Mesenteric fat pad (tissue), 1 donor: ENCODE measurements around the gene EVI2A. TPM values are rescaled to one million over a fixed set of nuclear protein-coding genes. Genes with fewer than 3 reads are reported as not detected.
"Not testable (repeated sequence)": the region's sequence is repeated elsewhere in the genome, so short reads cannot be mapped to it uniquely, and the experiment has no call there.

Experiments used
- DNase-seq: peaks from one replicate; pipeline ENCODE4 v3.0.0-alpha.2; 2020; ENCODE audit warnings: low spot score
- total RNA-seq: library from RNA; stranded (reverse); fragmentation: NEBNext Ultra II Directional; extraction: Animal tissue kit (Norgen Biotek cat#: 25700); gene quantifications from one replicate; pipeline ENCODE4 v1.2.1, GENCODE V29; 2021
- donor health status: DM: yes; HTN: yes; CAD: no.

Gene EVI2A
- total RNA-seq, 1 donor from 2014 or later = 16.4 TPM

DNA sequence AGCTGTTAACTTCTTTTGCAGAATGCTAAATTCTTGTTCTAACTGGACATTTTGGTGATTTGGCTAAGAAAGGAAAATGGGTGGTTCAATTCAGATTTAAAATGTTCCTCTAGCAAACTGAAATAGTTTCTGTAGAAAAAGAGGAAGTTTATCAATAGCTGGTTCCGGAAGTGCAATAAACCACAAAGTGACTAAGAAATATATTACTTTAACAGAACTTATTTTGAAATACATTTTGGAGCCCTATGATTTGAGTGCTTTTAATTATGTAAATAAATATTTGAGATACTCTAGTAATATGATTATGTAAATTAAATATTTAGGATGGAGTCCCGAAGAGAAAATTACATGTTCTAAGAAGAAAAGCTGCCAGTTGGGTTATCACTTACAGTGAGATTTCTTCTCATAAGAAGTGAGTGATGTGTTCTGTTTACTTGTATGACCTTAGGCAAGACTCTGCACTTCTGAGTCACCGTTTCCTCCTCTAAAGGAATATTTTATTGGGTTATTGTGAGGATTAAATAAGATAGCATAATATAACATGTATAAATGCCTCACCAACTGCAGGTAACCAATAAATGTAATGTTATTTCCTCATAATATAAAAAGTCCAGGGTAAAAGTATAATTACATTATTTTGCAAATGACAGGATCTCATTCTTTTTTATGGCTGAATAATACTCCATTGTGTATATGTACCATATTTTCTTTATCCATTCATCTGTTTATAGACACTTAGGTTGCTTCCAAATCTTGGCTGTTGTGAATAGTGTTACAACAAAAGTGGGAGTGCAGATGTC is 7.2 kb downstream of the EVI2A start, which contains the start of gene EVI2B:
Gene EVI2B (minus strand): TSS at position 73 of the 800 bp plus-strand sequence. CDS start 8,445 bp downstream, outside the sequence.
- DNase-seq = no peak

DNA sequence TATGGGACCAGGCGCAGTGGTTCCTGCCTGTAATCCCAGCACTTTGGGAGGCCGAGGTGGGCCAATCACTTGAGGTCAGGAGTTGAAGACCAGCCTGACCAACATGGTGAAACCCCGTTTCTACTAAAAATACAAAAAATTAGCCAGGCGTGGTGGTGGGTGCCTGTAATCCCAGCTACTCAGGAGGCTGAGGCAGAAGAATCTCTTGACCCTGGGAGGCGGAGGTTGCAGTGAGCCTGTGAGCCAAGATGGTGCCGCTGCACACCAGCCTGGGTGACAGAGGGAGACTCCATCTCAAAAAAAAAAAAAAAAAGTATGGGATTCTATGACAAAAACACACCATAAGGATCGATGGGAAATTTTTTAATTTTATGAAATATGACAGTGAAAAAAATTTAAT is 9.2 kb downstream of the EVI2A start:
- not testable (repeated sequence) for DNase-seq

DNA sequence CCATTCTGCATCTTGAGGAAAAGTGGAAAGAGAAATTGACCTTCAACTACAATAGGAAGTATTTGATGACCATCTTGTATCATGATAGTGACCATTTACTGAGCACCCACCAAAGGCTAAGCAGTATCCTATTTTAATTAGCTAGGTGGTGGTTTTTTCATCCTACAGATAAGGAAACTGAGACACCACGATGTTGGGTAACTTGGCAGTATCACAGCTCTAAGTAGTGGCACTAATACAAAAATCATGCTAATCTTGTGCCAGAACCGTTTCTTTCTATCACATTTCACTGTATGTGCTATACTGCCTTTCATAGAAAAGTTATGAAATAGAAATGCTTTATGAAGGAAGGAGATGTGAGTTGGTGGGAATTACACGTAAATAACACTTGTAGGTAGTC is 9.9 kb downstream of the EVI2A start:
- no peak for DNase-seq

DNA sequence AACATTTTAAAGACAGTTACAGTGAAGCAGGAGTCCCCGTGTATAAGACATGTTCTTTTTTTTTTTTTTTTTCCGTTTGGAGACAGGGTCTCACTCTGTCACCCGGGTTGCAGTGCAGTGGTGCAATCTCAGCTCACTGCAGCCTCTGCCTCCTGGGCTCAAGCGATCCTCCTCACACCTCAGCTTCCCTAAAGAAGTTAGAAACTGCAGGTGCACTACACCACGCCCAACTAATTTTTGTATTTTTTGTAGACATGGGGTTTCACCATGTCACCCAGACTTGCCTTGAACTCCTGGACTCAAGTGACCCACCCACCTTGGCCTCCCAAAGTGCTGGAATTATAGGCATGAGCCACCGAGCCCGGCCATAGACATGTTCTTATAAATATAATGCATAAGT is 10.5 kb downstream of the EVI2A start:
- DNase-seq = no peak

DNA sequence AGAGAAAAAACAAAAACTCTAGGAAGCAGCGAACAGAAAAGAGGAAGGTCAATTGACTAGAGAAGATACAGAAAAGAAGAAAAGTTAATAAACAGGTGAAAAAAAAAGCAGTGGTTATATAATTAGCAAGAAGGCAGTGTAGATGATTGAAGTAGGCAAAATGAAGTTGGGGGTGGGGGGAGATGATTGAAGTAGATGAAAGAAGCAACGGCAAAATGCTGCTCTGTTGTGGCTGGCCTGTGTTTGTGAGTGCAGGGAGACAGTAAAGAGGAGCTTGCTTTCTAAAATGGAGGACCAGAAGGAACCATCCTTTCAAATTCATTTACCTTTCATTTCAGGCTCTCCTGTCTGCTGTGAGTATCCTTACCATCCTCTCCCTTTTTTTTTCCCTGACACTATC is 11.2 kb downstream of the EVI2A start:
- no peak for DNase-seq

DNA sequence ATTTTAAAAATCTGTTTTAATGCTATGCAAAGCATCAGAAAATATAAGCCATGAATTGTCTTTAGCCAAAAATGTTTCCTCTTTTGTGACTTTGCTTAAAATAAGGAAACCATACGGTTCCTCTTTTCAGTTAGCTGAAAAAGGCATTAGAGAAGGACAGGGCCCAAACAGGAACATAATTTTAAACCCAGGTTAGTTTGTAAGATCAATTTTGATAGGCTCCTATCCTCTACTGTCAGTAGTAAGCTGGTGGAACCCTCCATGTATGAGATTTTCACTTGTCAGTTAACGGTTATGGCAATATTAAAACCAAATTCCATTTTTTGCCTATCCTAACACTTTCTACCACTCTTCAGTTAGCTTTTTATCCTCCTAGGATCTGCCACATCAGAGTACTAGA is 11.9 kb downstream of the EVI2A start:
- no peak for DNase-seq

DNA sequence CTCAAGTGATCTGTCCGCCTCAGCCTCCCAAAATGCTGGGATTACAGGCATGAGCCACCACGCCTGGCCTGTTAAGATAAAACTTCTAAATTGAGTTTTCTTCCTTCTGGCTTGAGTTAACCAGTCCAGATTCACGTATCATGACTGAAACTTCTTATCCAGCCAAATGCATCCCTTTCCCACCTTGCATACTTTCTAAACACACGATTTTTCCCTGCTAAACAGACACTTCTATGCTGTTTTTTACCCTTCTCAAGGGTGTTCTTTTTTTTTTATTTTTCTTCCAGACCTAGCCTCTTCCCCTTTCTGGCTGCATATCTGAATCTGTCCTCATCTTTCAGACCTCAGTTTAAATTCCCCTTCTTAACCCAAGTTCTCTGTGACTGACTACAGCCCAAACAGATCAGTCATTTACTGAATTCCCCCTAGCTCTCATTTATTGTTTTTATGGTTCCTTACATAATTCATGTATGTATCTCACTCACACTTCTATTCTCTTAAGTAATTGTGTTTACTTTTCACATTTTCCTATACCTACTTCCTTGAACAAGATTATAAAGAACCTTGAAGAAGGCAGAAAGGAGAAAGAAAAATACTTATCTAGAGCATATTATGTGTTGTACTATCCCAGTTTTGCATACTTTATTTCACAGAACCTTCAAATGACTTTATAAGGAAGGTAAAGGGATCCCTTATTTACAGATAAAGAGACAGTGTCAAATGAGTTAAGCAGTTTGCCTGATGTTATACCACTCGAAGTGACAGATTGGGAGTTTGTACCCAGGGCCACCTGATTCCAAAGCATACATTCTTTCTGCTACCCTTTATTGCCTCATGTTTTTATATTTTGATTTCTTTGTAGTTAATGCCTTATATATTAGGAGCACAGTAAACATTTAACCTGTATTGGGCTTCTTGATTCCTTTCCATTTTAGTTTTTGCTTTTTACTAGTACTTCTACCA is 12.8 kb downstream of the EVI2A start:
- no peak for DNase-seq

DNA sequence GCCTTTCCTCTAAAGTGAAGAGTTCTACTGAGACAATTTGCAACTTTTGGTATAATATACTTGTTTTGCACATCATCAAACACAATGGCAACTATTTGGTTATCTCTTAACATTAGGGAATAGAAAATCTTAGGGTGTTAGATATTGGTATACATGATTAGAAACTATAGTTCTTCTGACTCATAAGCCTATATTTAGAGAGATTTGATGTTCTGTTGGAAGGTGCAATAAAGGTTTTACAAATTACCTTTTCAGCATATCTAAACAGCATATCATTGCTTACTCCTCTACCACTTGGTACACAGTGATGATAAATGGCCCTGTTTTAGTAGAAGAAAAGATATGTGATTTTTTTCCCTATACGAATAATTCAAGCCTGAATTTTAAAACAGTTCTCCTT is 13.8 kb downstream of the EVI2A start:
- DNase-seq = no peak

DNA sequence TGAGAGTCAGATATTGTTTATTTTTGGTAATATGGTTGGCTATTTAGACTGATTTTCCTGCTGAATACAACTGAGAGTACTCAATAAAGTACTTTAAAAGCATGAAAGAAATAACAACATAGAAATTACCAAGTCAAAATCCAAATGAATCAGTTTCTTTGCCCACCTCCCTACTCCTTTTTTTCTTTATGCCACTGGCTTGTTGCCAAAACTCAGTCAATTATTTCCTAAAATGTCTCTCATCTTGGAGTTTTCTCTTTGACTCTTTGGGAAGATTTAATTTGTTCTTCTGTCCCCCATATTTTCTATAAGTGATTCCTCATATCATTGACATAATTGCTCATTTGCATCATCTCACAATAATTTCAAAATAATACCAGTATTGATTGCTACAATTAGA is 21.8 kb downstream of the EVI2A start:
- DNase-seq = no peak

DNA sequence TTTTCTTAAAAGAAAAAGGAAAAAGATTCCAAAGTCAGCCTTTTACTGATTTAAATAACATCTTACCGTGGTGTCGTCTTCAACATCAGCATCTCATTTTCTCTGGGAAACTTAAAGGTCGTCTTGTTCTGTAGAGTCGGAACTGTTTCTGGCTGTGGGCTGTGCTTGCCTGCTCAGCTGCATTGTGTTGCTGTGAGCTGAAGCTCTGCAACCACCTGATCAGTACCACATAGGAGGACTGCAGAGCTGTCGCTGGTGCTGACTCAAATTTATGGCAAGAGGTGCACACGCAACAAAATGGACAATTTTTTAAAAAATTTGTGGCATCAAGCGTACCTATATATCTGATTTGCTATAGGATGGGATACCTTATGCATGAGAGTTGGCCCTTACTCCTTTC is 24.3 kb downstream of the EVI2A start, which contains the start of gene OMG:
Gene OMG (minus strand): TSS at position 150 of the 400 bp plus-strand sequence. CDS start 908 bp downstream, outside the sequence.
- DNase-seq = no peak

DNA sequence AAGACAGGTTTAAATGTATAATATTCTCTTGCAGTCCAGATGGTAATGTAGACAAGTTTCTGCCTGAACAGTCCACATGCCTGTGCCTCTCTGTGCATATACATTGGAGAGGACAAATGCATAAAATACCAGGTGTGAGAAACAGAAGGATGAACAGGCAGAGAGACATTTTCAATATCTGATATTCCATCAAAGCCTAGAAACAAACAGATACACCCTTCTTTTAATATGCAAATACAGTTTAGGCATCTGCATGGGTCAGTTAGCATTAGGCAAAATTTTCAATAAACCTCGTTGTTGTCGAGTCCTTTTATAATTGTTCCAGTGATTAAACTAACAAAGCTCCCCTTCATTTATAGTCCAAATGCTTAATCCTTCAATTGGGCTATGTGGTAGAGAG is 25.3 kb downstream of the EVI2A start:
- DNase-seq = no peak

DNA sequence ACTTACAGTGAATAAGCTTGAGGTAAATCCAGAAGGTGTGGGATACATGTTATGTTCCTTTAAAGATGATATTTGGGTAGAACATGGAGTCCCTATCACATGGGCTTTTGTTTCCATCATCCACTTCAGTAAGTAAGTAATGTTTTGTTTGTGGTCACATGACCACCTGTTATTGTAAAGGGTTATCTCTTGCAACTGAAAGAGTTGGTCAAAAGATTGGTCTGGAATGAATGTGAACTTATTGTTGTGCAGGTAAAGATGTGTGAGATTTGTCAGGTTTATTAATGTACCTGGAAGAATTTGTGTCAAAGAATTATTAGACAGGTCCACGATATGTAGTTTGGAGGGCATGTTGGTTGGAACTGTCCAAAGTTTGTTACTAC is 25.9 kb downstream of the EVI2A start:
- no peak for DNase-seq

DNA sequence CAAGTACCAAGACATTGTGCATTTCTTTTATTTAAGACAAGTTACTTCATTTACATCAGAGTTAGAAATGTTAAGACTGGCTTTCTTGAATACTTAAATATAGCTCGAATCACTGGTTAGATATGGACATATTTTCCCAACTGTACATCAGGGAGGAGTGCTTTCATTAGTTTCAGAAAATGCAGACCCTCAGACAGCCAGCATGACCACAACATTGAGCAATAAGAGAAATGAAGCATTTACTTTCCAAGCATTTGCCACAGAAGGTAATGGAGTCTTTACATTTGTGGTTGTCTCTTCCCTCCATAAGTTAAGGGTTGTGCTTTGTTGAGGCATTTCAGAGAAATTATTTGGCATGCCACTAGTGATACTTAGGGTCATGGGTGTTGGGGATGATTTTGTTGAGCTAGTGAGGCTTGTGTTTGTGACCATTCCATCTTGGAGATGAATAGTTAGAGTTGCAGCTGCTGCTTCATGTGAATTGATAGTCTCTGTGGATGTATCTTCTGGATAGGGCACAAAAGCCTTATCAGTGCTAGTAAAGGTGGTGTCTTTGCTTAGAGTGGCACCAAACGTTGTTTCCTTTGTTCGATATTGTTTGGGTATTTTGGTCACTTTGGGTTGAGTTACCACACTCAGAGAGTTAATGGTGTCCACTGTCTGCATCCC is 26.5 kb downstream of the EVI2A start:
- DNase-seq = no peak

DNA sequence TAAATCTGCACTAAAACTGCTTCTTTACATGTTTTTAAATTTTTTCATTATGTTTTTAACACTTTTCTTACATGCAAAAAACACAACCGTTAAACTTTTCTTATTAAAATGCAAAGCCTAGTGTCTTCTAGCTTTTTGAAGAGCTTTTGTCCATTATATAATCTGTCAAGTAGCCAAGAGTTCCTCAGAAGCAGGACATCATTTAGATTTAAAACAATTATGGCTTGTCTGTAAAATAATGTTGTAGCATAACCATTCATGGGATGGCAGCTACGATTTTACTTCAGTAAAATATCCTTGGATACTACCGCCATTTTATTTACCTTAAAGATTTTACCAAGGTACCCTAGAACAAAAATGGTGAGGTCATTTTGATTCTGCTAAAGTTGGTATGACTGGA is 27.2 kb downstream of the EVI2A start:
- DNase-seq = no peak

DNA sequence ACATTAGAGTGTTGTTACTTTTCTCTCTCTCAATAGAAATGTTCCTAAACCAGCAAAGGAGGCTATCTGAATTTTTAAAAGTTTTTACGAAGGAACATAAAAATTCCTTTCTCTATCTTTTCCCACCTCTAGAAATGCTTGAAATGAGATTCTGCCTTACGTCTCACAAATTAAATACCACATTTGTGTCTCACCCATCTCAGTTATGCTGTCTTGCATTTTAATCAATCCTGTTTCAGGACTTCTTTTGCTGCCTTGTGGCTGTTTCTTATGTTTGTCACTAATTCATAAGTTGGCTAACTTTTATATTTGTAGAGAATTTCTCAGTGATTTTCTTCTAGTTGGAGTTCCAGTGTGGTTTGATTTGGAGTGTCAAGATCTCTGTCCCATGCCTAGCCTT is 27.8 kb downstream of the EVI2A start:
- DNase-seq = no peak

DNA sequence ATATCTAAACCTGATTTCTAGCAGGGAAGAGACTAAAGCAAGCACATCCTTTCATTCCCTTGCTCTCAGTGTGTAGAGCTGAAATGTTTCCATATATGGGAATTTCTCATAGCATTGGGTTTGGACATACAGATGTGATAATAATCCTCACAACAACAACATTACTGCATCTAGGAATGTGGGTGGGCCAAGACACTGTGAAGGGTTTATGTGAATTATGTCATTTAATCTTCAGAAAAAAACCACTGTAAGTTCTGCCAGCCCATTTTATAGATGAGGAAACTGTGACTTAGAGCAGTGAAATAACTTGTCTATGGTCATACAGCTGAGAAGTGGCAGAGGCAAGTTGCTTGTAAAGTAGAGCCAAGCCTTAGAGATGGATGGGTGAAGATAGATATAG is 29.6 kb downstream of the EVI2A start:
- no peak for DNase-seq

DNA sequence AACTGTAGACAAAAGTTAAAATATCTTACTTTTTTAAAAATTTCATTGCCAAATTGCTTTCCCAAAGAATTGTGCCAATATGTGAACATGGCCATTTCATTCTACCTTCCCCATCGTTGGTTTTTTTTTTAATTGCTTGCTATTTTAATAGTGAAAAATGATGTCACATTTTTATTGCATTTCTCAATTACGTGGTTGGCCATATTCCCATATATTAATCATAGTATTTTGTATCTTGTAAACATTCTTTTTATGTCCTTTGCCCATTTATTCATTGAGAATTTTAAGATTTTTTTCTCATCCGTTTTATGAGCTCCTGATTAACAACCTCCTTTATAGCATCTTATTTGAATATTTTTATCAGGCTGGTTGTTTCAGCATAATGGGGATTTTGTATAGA is 31.6 kb downstream of the EVI2A start:
- DNase-seq = no peak

DNA sequence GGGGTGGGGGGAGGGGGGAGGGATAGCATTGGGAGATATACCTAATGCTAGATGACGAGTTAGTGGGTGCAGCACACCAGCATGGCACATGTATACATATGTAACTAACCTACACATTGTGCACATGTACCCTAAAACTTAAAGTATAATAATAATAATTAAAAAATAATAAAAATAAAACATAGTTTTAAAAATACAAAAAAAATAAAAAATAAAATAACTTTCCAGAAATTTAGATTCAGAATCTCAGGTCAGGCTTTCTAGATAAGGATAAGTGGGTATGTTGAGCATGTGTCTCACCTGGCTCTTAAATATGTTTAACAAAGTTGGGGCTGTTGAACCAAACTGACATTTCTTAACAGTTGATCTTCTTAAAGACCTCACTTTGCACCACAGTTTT is 33.5 kb downstream of the EVI2A start:
- DNase-seq = not testable (repeated sequence)

DNA sequence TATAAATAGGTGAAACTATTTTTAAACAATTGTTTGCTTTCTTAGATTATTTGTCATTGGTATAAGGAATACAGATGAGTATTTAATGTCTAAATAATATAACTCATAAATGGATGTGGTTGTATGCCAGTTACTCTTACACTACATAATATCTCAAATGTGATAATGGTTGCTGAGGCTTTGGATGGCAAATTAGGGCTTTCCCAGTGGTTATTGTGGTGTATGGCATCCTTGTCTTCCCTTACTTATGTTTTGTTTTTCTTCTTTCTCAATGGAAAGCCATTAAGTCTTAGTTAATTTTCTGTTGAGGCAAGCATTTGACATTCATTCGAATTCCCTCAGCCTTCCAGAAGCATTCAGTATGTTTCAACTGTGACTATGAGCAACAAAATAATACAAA is 34.8 kb downstream of the EVI2A start:
- DNase-seq = no peak

DNA sequence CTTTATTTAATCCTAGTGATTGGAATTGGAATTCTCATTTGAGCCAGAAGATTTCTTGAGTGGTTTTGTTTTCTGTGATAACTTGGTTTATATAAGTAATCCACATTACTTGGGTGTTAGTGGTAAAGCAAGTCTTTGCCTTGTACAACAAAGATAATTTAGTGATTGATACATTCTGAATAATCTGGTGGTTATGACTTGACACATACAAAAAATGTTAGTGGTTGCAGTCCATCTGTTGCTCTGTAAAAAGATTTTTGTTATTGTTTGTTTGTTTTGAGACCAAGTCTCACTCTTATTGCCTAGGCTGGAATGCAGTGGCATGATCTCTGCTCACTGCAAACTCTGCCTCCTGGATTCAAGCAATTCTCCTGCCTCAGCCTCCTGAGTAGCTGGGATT is 37.6 kb downstream of the EVI2A start:
- no peak for DNase-seq

DNA sequence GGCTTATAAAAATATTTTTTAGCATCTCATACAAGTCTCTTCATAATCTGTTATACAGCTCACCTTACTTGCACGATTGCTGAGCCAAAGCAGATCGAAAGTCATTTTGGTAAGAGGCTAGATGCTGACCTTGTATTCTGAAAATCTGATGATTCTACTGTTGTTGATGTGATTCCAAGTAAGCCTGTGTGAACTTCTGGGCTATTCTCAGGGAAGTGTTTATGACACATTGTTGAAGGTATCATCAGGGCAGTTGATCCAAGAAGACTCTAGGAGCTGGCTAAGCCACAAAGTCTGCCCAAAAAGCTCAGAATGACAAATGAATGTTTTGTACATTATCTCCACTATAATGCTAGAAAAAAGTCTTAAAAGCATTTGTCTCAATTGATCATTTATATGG is 40.4 kb downstream of the EVI2A start:
- no peak for DNase-seq

DNA sequence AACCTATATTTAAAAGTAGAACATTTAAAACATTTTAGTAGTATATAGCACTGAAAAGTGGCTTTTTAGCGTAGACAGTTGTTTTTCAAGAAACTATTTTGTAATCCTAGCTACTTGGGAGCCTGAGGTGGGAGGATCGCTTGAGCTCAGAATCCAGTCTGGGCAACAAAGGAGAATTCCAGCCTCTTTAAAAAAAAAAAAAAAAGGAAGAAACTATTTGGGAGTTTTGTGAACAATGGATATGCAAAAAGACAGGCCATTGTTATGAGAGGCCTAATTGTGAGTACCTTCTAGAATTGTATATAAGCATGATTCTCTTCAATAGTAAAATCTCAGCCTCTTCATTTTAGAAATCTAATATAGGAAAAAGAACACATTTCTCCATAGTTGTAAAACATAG is 42.0 kb downstream of the EVI2A start:
- DNase-seq = no peak
